Vagina (tissue), 2 donors: ENCODE measurements around the gene COLGALT1. TPM values are rescaled to one million over a fixed set of nuclear protein-coding genes. Genes with fewer than 3 reads are reported as not detected.

ENCODE experiments used
- DNase-seq, 2 donors: peaks; one replicate each; pipeline ENCODE4 v3.0.0-alpha.2; 2017; ENCODE audit errors: extremely low spot score in 2 of 2
- H3K27ac ChIP-seq: fragments of 200-600 bp; sonication (generic); one replicate; pipeline ENCODE4 v1.5.1; 2019
- H3K27me3 ChIP-seq: fragments of 200-600 bp; sonication (generic); one replicate; pipeline ENCODE4 v1.5.1; 2019
- H3K36me3 ChIP-seq, 2 donors: fragments of 200-600 bp; sonication (generic); one replicate each; pipeline ENCODE4 v1.5.1; 2017 to 2019
- H3K4me1 ChIP-seq: fragments of 200-600 bp; sonication (generic); one replicate; pipeline ENCODE4 v1.5.1; 2019
- H3K4me3 ChIP-seq, 2 donors: fragments of 200-600 bp; sonication (generic); 1 replicate in 1 of 2; 2 replicates in 1 of 2; pipeline ENCODE4 v1.5.1; 2016 to 2019
- H3K9me3 ChIP-seq: fragments of 200-600 bp; sonication (generic); one replicate; pipeline ENCODE4 v1.5.1; 2019
- POLR2A ChIP-seq, 2 donors: fragments of 450-650 bp; IDR thresholded peaks; one replicate each; pipeline ENCODE4 v1.6.1; 2017; ENCODE audit warnings: antibody characterized with exemption in 2 of 2, mild to moderate bottlenecking in 2 of 2, moderate library complexity in 2 of 2
- POLR2AphosphoS5 ChIP-seq, 2 donors: sonication (generic); formaldehyde crosslinking; IDR thresholded peaks; one replicate each; pipeline ENCODE4 v1.9.0; 2017; ENCODE audit warnings: antibody characterized with exemption in 2 of 2, mild to moderate bottlenecking in 2 of 2, low read depth in 1 of 2; ENCODE audit not compliant: insufficient read depth in 1 of 2
- intact Hi-C: fragments of 100-400 bp; cut with DNase I; formaldehyde crosslinking; loops from one replicate; pipeline ENCODE4 v1.15.1; 2023
- total RNA-seq: library from RNA; depleted of rRNA; stranded (reverse); fragments of >200 nt; gene quantifications from one replicate; pipeline ENCODE4 v1.2.3, GENCODE V29; 2016
- TF ChIP-seq, protein P1 (sequence below), 3 experiments: fragments of 450-650 bp in 2 of 3; fragments of 200-600 bp in 1 of 3; sonication (generic) in 1 of 3; IDR thresholded peaks; one replicate each; pipeline ENCODE4 v1.5.1; 2017 to 2019; ENCODE audit warnings: antibody characterized with exemption in 3 of 3, mild to moderate bottlenecking in 2 of 3, moderate library complexity in 2 of 3

COLGALT1 gene
- total RNA-seq, 1 donor from 2014 or later, result 55.0 TPM

DNA sequence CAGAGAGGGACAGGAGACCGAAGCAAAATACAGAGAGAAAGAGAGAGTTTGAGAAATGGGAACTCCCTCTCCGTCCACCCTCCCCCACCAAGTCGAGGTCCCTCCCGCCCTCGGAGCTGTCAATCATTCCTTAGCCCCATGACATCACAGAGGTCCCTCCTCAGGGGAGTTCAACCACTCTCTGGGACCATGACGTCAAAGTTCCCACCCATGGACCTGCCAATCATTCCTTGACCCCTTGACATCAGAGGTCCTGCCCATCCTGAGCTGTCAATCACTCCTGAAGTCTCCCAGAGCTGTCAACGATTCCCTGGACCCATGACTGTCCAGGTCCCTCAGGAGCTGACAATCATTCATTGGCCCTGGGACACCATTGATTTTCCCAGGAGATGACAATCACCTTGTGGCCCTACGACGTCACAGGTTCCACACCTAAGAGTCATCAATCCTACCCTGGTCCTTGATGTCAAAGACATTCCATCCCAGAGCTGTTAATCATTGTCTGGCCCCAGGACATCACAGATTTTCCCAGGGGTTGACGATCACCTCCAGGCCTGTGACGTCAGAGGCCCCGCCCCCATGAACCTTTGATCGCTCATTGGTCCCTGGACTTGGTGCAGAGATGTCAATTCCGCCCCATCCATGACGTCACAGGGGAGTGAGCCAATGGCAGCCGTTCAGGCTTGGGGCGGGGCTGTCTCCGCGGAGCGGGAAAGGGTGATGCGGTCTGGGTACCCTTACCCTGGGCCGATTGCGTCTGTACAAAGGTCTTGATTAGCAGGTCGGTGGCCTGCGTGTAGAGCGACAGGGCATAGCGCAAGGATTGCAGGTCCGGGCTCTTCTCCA is 61.7 kb downstream of the COLGALT1 start:
- TF ChIP-seq, protein P1, sequence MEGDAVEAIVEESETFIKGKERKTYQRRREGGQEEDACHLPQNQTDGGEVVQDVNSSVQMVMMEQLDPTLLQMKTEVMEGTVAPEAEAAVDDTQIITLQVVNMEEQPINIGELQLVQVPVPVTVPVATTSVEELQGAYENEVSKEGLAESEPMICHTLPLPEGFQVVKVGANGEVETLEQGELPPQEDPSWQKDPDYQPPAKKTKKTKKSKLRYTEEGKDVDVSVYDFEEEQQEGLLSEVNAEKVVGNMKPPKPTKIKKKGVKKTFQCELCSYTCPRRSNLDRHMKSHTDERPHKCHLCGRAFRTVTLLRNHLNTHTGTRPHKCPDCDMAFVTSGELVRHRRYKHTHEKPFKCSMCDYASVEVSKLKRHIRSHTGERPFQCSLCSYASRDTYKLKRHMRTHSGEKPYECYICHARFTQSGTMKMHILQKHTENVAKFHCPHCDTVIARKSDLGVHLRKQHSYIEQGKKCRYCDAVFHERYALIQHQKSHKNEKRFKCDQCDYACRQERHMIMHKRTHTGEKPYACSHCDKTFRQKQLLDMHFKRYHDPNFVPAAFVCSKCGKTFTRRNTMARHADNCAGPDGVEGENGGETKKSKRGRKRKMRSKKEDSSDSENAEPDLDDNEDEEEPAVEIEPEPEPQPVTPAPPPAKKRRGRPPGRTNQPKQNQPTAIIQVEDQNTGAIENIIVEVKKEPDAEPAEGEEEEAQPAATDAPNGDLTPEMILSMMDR (IDR thresholded peaks at IDR 0.05), result no peak
- no peak for TF ChIP-seq POLR2AphosphoS5 (IDR thresholded peaks at IDR 0.05; ENCODE audit: insufficient read depth in 1 of 2, low read depth in 1 of 2)
- no peak for TF ChIP-seq POLR2A (IDR thresholded peaks at IDR 0.05)
- no peak overlapping the region for H3K4me3 ChIP-seq

DNA sequence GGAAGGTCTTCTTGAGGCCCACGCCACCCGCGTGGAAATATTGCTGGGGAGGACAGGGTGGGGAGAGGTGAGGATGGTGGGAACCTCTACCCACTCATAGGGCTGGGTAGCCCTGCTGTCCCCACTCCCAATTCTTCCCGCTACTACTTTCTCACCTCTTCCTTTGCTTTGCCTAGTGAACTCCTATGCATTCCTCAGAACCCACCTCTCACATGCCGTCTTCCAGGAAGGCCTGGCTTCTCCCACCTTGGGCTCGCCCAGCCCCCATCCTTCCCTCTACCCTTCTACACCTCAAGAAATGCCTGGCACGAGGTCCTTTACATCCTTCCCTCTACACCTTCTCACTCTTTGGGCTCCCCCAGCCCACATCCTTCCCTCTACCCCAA is 62.4 kb downstream of the COLGALT1 start:
- Histone ChIP-seq H3K4me3 (no peak overlapping the region), H3K36me3 (no peaks in the 10 kb centered on the region), H3K27ac (no peak overlapping the region), H3K9me3 (no peaks in the 10 kb centered on the region), H3K27me3 (no peaks in the 10 kb centered on the region), H3K4me1 (peaks cover 3% of the 10 kb centered on the region)
- intact Hi-C loops, result no loop called here
- no peak for TF ChIP-seq POLR2A (IDR thresholded peaks at IDR 0.05)
- TF ChIP-seq POLR2AphosphoS5 (IDR thresholded peaks at IDR 0.05; ENCODE audit: insufficient read depth in 1 of 2, low read depth in 1 of 2), result no peak
- TF ChIP-seq, protein P1 (IDR thresholded peaks at IDR 0.05), result no peak
- DNase-seq, result no peak

More for the DNA sequence above, 61.7 kb downstream of the COLGALT1 start:
- no peak for DNase-seq
- Histone ChIP-seq H3K9me3 (no peaks in the 10 kb centered on the region), H3K36me3 (no peaks in the 10 kb centered on the region), H3K27ac (no peak overlapping the region), H3K4me1 (peaks cover 3% of the 10 kb centered on the region), H3K27me3 (no peaks in the 10 kb centered on the region)
- intact Hi-C loops, result no loop called here

DNA sequence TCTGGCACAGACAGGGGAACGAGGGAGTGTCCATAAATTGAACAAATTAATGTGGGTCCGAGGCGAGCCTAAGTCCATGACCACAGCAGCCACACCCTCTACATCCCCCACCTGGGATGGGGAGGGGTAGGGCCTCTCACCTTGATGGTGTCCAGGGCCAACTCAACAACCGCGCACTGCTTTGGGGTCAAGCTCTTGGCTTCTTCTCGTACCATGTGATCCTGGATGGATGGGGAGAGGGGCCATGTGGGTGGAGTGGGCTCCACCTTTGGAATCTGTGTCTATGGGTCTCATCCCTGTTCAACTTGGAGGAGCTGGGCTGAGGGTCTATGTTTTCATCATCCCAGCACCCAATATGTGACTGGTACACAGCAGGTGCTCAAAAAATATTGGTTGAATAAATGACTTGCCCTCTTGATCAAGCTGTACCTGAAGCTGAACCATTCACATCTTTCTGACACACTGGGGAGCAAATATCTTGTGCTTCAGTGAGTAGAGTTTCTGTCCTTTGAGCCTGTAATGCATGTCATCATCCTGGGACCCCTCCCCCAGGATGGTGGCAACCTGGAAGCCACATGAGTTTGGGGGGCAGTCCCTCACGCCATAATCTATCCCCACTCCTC is 62.9 kb downstream of the COLGALT1 start:
- Histone ChIP-seq H3K4me3 (no peak overlapping the region), H3K9me3 (no peaks in the 10 kb centered on the region), H3K4me1 (peaks cover 3% of the 10 kb centered on the region), H3K27me3 (no peaks in the 10 kb centered on the region), H3K36me3 (no peaks in the 10 kb centered on the region), H3K27ac (no peak overlapping the region)
- TF ChIP-seq POLR2A (IDR thresholded peaks at IDR 0.05), result no peak
- no peak for TF ChIP-seq POLR2AphosphoS5 (IDR thresholded peaks at IDR 0.05; ENCODE audit: insufficient read depth in 1 of 2, low read depth in 1 of 2)
- TF ChIP-seq, protein P1 (IDR thresholded peaks at IDR 0.05), result no peak
- intact Hi-C loops, result no loop called here
- no peak for DNase-seq

DNA sequence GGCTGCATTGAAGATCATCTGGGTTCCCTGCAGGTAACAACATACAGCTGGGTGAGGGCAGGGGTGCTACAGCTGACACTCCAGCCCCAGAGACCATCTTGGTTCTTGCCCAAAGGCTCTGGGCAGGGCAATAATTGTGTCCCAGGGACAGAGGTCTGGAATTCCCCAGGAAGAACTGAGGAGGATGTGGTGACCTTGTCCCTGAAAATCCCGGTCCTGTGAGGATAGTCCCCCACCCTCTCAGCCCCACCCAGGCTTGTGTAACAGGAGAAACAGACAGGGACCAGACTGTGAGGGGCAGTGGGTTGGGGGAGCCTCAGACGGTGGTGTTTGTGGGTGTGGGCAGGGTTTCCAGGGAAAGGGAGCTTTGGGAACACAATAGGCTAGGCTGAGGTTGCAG is 63.5 kb downstream of the COLGALT1 start:
- Histone ChIP-seq H3K36me3 (no peaks in the 10 kb centered on the region), H3K27me3 (no peaks in the 10 kb centered on the region), H3K4me1 (peaks cover 3% of the 10 kb centered on the region), H3K9me3 (no peaks in the 10 kb centered on the region), H3K27ac (no peak overlapping the region), H3K4me3 (no peak overlapping the region)
- TF ChIP-seq, protein P1 (IDR thresholded peaks at IDR 0.05), result no peak
- TF ChIP-seq POLR2A (IDR thresholded peaks at IDR 0.05), result no peak
- TF ChIP-seq POLR2AphosphoS5 (IDR thresholded peaks at IDR 0.05; ENCODE audit: insufficient read depth in 1 of 2, low read depth in 1 of 2), result no peak
- DNase-seq, result no peak
- intact Hi-C loops, result no loop called here

DNA sequence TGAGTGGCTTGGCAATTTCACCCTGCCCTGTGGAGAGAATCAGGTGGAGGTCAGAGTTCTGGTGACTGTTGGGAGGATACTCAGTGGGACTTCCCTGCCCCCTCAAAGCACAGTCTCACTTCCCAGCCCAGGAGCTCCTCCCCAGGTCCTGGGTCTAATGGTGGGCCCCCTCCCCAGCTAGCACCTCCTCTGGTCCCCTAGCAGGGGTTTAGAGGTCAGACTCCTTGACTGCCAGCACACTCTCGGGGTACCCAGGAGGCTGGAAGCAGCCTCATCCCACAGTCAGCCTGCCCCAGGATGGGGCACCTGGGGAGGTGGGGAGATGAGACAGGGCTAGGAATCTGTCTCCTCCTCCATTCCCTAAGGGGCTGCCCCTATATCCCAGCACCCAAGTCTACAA is 65.2 kb downstream of the COLGALT1 start:
- Histone ChIP-seq H3K4me1 (peaks cover 3% of the 10 kb centered on the region), H3K36me3 (no peaks in the 10 kb centered on the region), H3K4me3 (no peak overlapping the region), H3K9me3 (no peaks in the 10 kb centered on the region), H3K27me3 (no peaks in the 10 kb centered on the region), H3K27ac (no peak overlapping the region)
- intact Hi-C loops, result no loop called here
- TF ChIP-seq POLR2AphosphoS5 (IDR thresholded peaks at IDR 0.05; ENCODE audit: insufficient read depth in 1 of 2, low read depth in 1 of 2), result no peak
- no peak for TF ChIP-seq POLR2A (IDR thresholded peaks at IDR 0.05)
- TF ChIP-seq, protein P1 (IDR thresholded peaks at IDR 0.05), result no peak
- DNase-seq, result no peak
